GM21526 (cell line): ENCODE results near the gene MAP2K1.
"Not testable (repeated sequence)": the region's sequence is repeated elsewhere in the genome, so short reads cannot be mapped to it uniquely, and the experiment has no call there.

Experiments used
- ATAC-seq: cut with Tn5 transposase; IDR thresholded peaks from one replicate; pipeline ENCODE4 v1.9.1; 2021; ENCODE audit warnings: moderate library complexity; ENCODE audit not compliant: unreplicated experiment, low FRiP score

Gene MAP2K1

DNA sequence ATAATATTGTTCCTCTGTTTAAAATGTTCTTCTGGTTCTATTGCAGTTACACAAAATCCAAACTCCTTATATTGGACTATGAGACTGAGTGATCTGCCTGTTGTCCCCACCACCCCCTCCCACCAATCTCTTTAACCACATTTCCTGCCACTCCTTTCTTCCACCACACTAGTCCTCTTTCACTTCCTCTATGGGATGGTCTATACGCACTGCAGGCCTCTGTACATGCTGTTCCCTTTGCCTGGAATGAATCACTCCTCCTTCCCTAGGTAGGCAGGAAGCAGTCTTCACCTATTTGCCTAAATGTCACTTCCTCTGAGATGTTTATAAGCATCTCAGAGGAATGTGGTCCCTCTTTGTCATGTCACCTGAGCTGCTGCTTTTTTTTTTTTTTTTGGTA, 4.0 kb downstream of the MAP2K1 start:
- ATAC-seq = no peak

DNA sequence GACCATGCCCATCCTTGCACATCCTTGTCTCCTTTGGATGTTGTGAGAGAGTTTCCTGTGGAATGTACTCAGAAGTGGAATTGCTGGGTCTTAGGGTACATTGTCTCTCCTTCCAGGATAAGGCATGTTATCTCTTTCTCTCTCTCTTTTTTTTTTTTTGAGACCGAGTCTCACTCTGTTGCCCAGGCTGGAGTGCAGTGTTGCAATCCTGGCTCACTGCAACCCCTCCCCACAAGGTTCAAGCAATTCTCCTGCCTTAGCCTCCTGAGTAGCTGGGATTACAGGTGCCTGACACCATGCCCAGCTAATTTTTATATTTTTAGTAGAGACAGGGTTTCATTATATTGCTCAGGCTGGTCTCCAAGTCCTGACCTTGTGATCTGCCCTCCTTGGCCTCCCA, 6.3 kb downstream of the MAP2K1 start:
- not testable (repeated sequence) for ATAC-seq

DNA sequence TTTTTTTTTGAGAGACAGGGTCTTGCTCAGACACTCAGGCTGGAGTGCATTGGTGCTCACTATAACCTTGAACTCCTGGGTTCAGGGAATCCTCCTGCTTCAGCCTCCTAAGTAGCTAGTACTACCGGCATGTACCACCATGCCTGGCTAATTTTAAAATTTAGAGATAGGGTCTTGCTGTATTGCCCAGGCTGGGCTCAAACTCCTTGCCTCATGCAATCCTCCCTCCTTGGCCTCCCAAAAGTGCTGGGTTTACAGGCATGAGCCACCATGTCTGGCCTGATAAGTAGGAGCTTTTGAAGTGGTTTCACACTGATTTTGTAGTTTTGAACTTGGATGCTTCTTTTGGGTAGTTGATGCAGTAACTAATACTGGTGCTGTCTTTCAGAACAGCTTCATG, 7.8 kb downstream of the MAP2K1 start:
- ATAC-seq = no peak

DNA sequence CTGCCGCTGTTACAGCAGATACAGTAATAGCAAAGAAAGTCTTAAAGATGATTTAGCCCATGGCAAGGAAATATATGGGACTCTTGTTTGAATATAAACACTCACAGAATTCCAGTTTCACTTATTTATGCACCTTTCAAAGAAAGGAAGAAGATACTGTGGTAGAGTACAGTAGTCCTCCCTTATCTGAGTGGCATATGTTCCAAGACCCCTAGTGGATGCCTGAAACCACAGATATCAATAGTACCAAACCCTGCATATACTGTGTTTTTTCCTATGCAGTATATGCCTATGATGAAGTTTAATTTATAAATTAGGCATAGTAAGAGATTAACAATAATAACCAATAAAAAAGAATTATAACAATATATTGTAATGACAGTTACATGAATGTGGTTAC, 8.2 kb downstream of the MAP2K1 start:
- no peak for ATAC-seq

DNA sequence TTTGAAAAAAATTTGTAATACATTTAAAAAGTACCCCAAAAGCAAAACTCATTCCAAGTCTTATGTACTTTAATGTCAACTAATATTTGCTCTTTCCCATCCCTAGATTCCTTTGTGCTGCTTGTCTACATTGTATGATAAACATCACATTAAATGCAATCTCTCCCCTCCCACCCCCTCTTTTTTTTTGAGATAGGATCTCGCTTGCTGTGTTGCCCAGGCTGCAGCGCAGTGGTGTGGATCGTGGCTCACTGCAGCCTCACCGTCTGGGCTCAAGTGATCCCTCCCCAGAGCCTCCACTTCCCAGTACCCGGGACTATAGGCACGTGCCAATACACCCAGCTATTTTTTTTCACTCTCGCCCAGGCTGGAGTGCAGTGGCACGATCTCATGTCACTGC, 12.6 kb downstream of the MAP2K1 start:
- no peak for ATAC-seq

DNA sequence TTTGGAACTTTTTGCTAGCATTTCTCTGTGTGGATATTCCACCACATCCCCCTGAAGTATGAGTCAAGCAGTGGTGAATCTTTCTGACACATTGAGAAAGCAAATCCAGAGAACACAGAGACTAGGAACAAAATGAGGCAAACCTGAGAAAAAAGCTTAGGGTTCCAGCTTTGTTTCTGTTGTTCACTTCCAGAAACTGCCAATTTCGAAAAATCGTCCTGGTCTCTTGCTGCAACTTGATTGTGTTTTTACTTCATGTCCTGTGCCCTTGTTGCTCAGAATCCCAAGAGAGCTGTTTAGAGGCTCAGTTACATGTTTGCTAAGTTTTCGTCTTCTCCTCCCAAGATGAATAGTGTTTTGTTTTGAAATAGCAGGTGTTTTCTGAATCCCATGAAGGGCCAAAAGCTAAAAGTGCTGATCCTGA, 13.7 kb downstream of the MAP2K1 start:
- ATAC-seq = no peak

DNA sequence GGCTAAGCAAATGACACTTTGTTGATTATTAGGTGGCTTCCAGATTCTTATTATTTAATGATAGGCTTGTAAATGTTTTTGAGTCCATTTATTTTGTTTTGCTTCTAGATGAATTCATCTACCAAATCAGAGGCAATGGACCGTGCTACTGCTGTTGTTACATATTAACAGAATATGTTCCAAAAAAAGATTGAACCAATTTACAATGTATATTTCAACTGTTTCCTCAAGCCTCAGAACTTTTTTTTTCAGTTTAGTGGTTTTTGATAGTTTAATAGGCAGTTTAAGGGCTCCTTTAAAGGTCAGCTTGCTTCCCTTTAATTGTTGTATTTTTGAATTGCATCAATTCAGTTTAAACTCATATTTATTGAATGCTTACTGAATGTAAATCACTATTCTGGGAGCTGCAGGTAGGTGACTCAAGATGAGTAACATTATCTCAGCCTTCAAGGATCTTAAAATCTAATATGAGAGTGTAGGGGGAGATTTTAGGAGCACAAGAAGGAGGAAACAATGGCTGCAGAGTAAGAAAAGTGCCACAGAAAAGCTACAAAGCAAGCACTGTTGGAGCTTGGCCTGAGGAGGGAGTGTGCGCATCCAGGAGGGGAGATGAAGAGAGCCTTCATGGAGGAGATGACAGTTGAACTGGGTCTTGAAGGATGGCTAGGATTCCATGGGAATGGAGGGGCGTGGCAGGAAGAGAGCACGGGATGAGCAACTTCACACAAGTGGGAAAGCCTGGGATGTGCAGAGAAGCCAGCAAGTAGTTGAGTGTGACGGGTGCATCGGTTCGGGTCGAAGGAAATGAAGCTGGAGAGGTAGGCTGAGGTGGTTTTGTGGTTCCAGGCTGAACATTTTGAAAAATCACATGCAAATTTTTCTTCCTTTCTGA, 14.7 kb downstream of the MAP2K1 start:
- ATAC-seq = no peak

DNA sequence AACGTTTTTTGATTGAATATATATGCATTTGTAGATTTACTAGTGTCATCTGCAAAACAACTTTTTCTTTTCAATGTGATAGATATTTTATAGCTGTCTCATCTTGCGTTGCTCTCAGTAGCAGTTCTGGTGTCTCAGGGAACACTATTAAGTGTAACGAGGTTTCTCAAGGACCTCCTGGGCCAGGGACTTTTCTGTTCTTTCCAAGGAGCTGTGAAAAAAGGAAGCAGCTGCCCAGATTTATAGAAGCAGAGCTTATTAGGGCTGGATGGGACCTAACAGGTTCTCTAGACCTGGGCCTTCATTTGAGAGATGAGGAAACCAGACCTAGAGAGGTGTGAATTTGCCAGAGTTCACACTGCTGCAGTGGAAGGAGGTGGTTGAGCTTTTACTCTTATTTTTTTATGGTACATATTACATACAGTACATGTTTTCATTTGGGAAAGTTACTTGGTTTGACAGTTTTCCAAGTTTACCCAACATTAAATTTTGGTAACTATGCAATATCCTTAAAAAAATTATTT, 16.1 kb downstream of the MAP2K1 start:
- no peak for ATAC-seq

DNA sequence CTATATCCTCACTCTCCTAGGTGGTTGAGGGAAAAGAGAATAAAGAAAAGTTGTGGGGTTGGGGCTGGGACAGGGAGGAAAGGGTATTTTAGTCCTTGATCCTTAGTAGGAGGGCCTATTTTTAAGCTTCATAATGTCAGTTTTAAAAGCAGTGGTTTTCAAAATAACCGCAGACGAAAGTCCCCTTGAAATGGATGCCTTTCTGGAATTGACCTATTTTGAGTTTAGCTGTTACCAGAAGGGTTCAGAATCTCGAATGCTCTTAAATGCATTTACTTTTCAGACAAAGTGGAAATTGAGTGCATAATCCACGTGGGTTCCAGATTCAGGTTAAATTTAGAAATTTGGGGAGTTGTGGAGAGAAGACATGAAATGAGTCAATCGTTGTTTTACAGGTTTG, 16.6 kb downstream of the MAP2K1 start:
- ATAC-seq = no peak

DNA sequence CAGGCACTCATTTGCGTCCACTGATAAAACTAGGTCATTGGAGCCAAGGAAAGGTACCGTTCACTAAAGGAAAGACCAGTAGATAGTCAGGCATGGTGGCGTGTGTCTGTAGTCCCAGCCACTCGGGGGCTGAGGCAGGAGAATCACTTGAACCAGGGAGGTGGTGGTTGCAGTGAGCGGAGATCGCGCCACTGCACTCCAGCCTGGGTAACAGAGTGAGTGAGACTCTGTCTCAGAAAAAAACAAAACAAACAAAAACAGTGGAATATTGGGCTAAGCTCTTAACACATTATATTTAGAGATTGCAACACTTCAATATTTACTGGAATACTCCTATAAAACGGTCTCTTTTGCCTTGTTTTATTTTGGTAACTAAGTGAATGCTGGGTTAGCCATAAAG, 17.4 kb downstream of the MAP2K1 start:
- no peak for ATAC-seq

DNA sequence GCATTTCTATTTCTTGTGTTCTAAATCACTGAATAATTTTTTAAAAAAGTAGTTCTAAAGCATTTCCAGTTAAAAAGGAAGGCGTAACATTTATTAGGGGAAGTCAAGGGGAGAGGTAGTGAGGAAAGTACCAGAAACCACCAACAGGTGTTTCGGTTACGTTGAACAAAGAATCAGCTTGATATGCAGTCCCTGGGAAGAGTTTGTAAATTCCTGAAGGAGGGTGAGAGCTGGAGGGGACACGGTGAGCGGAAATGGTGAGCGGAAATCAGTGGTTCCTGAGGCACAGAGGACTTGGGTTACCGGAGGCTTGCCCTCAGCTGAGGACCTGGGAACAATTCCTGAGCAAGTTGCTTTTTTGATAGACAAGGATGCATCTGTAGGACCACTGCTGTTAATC, 17.8 kb downstream of the MAP2K1 start:
- no peak for ATAC-seq

DNA sequence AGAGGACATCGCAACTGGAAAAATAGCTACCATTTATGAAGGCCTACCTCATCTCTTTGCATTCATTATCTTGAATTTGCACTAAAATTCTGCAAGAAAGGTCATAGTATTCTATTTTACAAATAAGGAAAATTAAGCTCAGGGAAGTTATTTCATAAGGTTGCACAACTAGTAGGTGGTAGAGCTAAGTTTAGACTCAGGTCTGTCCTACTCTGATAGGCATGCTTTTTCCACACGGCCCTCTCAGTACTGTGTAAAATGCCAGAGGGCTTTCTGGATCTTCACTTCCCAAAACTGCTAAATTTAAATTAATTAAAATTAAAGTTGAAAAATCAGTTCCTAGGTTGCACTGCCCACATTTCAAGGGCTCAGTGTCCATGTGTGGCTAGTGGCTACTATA, 18.3 kb downstream of the MAP2K1 start:
- ATAC-seq = no peak

DNA sequence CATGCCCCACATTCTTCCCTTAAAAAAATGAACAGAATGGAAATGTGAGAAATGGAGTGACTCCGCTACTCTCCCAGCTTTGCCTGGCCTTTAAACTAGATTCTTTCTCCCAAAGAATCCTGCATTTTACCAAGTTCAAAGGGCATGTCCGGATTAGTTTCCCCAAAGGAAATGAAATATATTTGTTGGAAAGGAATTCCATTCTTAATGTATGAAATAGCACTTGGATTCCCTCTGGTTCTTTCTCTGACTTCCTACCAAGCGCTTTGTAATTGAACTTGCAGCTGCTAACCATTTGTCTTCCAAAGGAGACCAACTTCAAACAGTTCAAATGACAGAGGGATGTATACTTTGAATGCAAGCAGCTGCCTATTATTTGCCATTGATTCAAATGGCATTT, 18.9 kb downstream of the MAP2K1 start:
- ATAC-seq = no peak

DNA sequence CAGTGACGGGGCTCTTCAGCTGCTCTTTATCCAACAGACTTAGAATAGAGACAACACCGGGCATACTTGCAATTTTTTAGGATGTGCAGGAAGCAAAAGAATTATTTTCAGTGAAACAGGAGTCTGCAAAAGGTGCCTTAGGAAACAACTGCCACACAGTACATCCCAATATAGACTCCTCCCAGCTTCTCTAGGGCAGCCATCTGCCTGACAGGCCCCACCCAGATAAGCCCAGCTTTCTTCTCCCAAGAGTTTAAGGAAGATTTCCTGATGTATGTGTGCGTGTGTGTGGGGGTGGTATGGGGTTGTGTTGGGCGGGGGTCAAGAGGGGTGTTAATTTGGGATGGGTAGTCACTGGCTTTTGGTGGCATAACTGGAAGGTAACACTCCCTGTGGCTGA, 21.5 kb downstream of the MAP2K1 start:
- ATAC-seq = no peak

DNA sequence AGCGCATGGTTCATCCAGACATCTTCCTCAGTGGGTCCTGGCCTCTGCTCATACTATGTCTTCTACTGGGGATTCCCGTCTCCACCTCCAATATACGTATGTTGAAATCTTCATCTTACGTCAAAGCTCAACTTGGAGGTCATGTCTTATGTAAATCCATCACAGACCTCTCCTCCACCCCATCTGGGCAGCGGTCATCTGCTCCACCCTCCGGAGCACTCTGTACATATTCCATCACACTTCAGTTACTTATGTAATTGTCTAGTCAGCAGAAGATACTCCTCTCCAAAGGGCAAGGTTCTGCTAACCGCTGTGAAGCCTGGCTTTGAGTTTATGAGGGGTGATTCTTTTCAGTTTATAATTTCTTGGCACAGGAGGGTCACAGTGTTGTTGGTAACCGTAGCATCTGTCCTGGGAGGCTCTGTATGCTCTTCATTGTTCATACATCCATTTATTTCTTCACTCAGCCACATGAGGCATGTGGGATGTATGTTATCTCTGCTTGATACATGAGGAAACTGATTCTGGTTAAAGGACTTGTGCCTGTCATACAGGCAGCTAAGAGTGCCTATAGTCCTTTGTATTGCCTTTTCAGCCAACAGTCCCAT, 22.1 kb downstream of the MAP2K1 start:
- ATAC-seq = no peak

DNA sequence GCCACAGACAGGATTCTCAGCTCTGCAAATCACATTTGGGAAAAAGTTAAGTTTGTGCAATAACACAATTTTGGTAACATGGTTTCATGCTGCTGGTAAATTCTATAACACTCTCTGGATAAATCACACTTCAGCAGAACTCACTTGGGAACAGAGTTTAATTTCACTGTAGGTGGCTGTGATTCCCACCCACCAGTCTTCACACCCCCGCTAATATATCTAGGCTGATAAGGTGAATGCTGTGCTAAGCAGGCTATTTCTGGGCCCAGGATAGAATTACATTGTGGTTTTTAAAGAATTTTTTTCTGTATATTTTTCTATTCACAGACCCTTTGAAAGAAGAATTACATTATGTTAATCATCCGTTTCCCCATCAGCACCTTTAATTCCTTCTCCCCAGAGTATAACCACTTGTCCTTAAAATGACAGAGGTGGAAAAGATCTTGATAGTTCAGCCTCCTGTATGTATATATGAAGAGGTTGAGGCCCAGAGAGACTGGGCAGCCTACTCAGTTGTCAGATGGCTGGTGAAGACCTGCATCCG, 22.9 kb downstream of the MAP2K1 start:
- ATAC-seq = no peak

DNA sequence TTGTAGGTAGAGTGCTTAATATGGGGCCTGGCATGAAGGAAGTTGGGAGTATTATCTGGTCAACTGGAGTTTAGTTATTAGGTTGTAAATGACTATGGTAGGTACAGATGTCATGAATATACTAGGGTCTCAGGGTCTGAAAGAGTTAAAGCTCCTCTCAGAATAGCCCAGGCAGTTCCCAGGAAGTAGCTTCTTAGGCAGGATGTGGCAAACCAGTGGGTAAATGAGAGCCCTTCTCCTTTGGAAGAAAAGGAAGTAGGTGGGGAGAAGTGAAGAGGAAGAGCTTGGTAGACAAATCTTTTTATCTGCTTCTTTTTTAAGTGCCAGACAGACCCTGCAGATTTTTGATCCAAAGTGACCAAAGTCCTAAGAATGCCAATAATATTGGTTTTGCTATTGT, 24.5 kb downstream of the MAP2K1 start:
- ATAC-seq = no peak

DNA sequence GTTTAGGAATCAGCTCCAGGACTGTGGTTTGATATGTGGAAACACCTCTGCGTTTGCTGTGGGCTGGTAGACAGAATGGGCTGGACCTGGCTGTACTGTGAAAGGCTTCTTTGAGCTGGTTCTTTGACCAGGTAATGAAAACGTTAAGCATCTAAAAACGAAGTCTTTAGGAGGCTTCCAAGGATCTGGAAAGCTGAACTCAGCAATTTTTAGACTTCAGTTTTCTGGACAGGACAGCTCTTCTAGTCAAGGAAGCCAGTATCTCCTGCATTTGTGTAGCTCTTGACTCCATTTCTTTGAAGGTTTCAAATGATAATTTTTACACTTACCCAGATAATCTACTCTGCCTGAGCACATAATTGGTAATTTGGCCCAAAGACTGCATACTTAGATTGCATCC, 25.5 kb downstream of the MAP2K1 start:
- no peak for ATAC-seq

DNA sequence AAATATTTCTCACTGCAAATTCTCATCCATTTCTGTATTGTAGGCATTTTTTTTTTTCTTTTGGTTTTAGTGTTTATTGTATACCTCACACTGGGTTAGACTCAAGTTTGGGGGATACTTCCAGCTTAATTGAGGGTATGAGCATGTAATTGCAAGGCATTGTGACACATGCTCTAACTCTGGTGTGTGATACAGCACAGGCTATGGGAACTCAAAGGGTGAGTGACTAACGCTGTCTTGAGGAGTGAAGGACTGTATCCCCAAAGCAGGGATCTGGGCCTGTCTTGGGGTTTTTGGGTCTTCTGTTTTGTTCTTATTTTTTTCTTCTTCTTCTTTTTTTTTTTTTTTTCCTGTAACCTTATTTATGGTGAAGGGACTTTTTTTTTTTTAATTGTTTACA, 26.9 kb downstream of the MAP2K1 start:
- no peak for ATAC-seq

DNA sequence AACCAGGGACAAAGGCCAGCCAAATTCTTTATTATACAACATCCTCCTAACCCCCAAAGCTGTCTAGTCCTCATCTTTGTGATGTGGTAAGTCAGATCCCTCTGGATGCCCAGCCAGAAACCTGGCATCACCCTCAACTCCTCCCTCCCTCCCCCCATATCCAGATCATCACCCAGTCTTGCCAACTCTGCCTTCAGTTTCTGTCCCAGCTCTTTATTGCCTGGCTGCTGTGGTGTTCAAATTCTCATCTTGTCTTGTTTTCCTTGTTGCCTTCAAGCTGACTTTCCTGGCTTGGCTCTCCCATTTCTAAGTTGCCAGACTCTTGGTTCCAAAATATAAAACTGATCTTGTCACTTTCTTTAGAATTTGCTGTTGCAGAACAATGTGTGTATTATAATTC, 28.6 kb downstream of the MAP2K1 start:
- ATAC-seq = no peak

DNA sequence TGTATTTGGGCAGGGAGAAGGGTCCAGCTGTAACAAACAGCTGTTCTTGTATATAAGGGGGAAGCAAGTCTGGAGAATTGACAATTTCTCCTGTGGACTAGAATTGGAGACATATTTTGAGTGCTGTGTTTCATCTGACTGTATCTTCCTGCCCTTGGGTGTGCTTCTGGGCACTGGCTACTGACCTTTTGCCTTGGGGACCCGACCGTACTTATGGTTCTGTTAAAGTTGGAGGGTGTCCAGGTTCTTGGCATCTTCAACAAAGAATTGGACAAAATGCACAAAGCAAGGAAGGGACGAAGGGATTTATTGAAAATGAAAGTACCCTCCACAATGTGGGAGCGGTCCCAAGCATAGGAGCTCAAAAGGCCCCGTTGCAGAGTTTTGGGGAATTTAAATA, 31.0 kb downstream of the MAP2K1 start:
- no peak for ATAC-seq

DNA sequence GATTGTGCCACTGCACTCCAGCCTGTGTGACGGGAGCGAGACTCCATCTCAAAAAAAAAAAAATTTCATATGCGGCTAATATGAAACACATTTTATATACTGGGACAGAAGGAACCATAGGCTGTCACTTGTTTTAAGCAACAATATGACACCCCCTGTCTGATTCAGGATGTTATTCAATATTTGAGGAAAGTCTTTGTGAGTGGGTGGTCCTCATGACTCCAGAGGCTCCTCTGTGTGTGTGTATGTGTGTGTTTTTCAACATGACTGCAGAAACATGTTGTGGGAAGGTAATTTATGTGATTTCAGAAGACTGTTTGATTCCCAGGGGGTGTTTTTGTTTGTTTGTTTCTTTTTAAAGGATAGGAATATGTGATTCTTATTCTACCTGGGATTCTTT, 32.8 kb downstream of the MAP2K1 start:
- no peak for ATAC-seq
